ENCODE measurements around the gene TMA7.

GRCh38 chr3:48469046-48469915 is 29.2 kb downstream of the TMA7 start:
- TF ChIP-seq CTCF (conservative IDR thresholded peaks at IDR 0.05; ENCODE audit: low read length) (no peak), EZH2phosphoT487 (IDR thresholded peaks at IDR 0.05; ENCODE audit: borderline replicate concordance) (no peak)
